GDM1 (cell line): ENCODE measurements around the gene FOXRED2.
"Not testable (repeated sequence)": the region's sequence is repeated elsewhere in the genome, so short reads cannot be mapped to it uniquely, and the experiment has no call there.

Experiments
- DNase-seq: peaks from one replicate; lab custom pipeline; 2025; lab: John Stamatoyannopoulos, UW

FOXRED2 gene

GRCh38 chr22:36469094-36469710, 37.6 kb downstream of the FOXRED2 start:
- no peak for DNase-seq

- DNase-seq, result peak; percentile 93
These were observed 38.9 kb downstream of the FOXRED2 start for GRCh38 chr22:36467946-36468345.

GRCh38 chr22:36467042-36467810, 39.6 kb downstream of the FOXRED2 start:
- no peak for DNase-seq

GRCh38 chr22:36466258-36466657, 40.6 kb downstream of the FOXRED2 start:
- DNase-seq, result no peak

- no peak for DNase-seq
These were observed 41.4 kb downstream of the FOXRED2 start for GRCh38 chr22:36465232-36466021.

- DNase-seq, result no peak
These were observed 42.1 kb downstream of the FOXRED2 start for GRCh38 chr22:36464715-36465231.

- DNase-seq, result no peak
These were observed 43.1 kb downstream of the FOXRED2 start for GRCh38 chr22:36463783-36464184.

- no peak for DNase-seq
These were observed 44.9 kb downstream of the FOXRED2 start for GRCh38 chr22:36461665-36462649.

- DNase-seq, result no peak
These were observed 46.6 kb downstream of the FOXRED2 start for GRCh38 chr22:36460202-36460601.

GRCh38 chr22:36457688-36458450, 49.0 kb downstream of the FOXRED2 start:
- no peak for DNase-seq

- no peak for DNase-seq
These were observed 50.4 kb downstream of the FOXRED2 start for GRCh38 chr22:36456464-36456845.

GRCh38 chr22:36455571-36456463, 51.0 kb downstream of the FOXRED2 start:
- no peak for DNase-seq

- peak; percentile 95 for DNase-seq
These were observed 51.8 kb downstream of the FOXRED2 start for GRCh38 chr22:36454916-36455570.

GRCh38 chr22:36453855-36454378, 52.9 kb downstream of the FOXRED2 start:
- DNase-seq, result no peak

- not testable (repeated sequence) for DNase-seq
These were observed 53.7 kb downstream of the FOXRED2 start for GRCh38 chr22:36452978-36453607.

- no peak for DNase-seq
These were observed 54.4 kb downstream of the FOXRED2 start for GRCh38 chr22:36452250-36452977.

GRCh38 chr22:36450923-36451322, 55.9 kb downstream of the FOXRED2 start:
- DNase-seq, result not testable (repeated sequence)
